Activated CD4-positive, alpha-beta T cell treated with anti-CD3 and anti-CD28 coated beads, Interleukin-2, amount 50 U/mL, for 1 hour (primary cell): ENCODE results near the gene CAMK2N1.

Experiments
- DNase-seq: peaks from one replicate; pipeline ENCODE4 v3.0.0-alpha.2; 2020

The CAMK2N1 gene

GRCh38 chr1:20496241-20496661, 10.2 kb upstream of the CAMK2N1 start:
- no peak for DNase-seq

- no peak for DNase-seq
Observed at GRCh38 chr1:20495661-20496060, 9.7 kb upstream of the CAMK2N1 start.

- no peak for DNase-seq
Observed at GRCh38 chr1:20494609-20495311, 8.8 kb upstream of the CAMK2N1 start.

- DNase-seq, result peak; percentile 82
Observed at GRCh38 chr1:20493839-20494608, 8.0 kb upstream of the CAMK2N1 start.

GRCh38 chr1:20493309-20493708, 7.3 kb upstream of the CAMK2N1 start:
- no peak for DNase-seq

- DNase-seq, result no peak
Observed at GRCh38 chr1:20492751-20493150, 6.7 kb upstream of the CAMK2N1 start.

GRCh38 chr1:20491866-20492265, 5.9 kb upstream of the CAMK2N1 start:
- no peak for DNase-seq

GRCh38 chr1:20491178-20491577, 5.2 kb upstream of the CAMK2N1 start:
- DNase-seq, result no peak

GRCh38 chr1:20487236-20487590, 1.2 kb upstream of the CAMK2N1 start:
- DNase-seq, result no peak

GRCh38 chr1:20486457-20487235, 636 bp upstream of the CAMK2N1 start:
- DNase-seq, result no peak

- no peak for DNase-seq
Observed at GRCh38 chr1:20484519-20485462, 1.2 kb downstream of the CAMK2N1 start.

- no peak for DNase-seq
Observed at GRCh38 chr1:20483833-20484518, 2.0 kb downstream of the CAMK2N1 start.

GRCh38 chr1:20483098-20483832, 2.7 kb downstream of the CAMK2N1 start:
- DNase-seq, result no peak

- no peak for DNase-seq
Observed at GRCh38 chr1:20481643-20482498, 4.1 kb downstream of the CAMK2N1 start.

- DNase-seq, result no peak
Observed at GRCh38 chr1:20480951-20481617, 4.9 kb downstream of the CAMK2N1 start.

- no peak for DNase-seq
Observed at GRCh38 chr1:20480243-20480944, 5.6 kb downstream of the CAMK2N1 start.

- no peak for DNase-seq
Observed at GRCh38 chr1:20479840-20480239, 6.2 kb downstream of the CAMK2N1 start.

GRCh38 chr1:20478057-20478635, 7.9 kb downstream of the CAMK2N1 start:
- DNase-seq, result no peak
